Spleen (tissue), 11 donors: ENCODE data around the gene SLC6A5. TPM values are rescaled to one million over a fixed set of nuclear protein-coding genes. Genes with fewer than 3 reads are reported as not detected.

Experiments used
- DNase-seq: peaks from one replicate; pipeline ENCODE4 v3.0.0-alpha.2; 2020
- H3K27ac ChIP-seq, 8 donors: fragments of 200-600 bp; sonication (generic) in 7 of 8; 1 replicate in 4 of 8; 2 replicates in 4 of 8; pipeline versions ENCODE4 v1.5.0 to v1.8.0; 2016 to 2021; ENCODE audit warnings: inconsistent platforms in 4 of 8, mild to moderate bottlenecking in 4 of 8, moderate library complexity in 1 of 8
- H3K27me3 ChIP-seq, 7 donors: fragments of 200-600 bp; sonication (generic) in 6 of 7; replicated peaks in 1 of 7; 1 replicate in 4 of 7; 2 replicates in 3 of 7; pipeline versions ENCODE4 v1.5.0 to v1.8.0; 2016 to 2021; ENCODE audit warnings: inconsistent platforms in 3 of 7, mild to moderate bottlenecking in 1 of 7
- H3K36me3 ChIP-seq, 6 donors: fragments of 200-600 bp; sonication (generic) in 5 of 6; 1 replicate in 4 of 6; 2 replicates in 2 of 6; pipeline versions ENCODE4 v1.5.0 to v1.8.0; 2016 to 2021; ENCODE audit warnings: inconsistent platforms in 2 of 6
- H3K4me1 ChIP-seq, 6 donors: fragments of 200-600 bp; sonication (generic) in 5 of 6; 1 replicate in 3 of 6; 2 replicates in 3 of 6; pipeline versions ENCODE4 v1.5.0 to v1.8.0; 2016 to 2021; ENCODE audit warnings: inconsistent platforms in 3 of 6
- H3K4me3 ChIP-seq, 8 donors: fragments of 200-600 bp; sonication (generic) in 7 of 8; 1 replicate in 4 of 8; 2 replicates in 4 of 8; pipeline versions ENCODE4 v1.5.0 to v1.8.0; 2016 to 2021; ENCODE audit warnings: inconsistent platforms in 4 of 8, mild to moderate bottlenecking in 4 of 8, moderate library complexity in 2 of 8
- H3K9me3 ChIP-seq, 8 donors: fragments of 200-600 bp; sonication (generic) in 7 of 8; 1 replicate in 4 of 8; 2 replicates in 4 of 8; pipeline versions ENCODE4 v1.5.0 to v1.8.0; 2016 to 2021; ENCODE audit warnings: inconsistent platforms in 4 of 8
- CTCF ChIP-seq, 11 experiments: fragments of 200-600 bp in 7 of 11; fragments of 450-650 bp in 4 of 11; sonication (generic) in 4 of 11; IDR thresholded peaks in 8 of 11; conservative IDR thresholded peaks in 3 of 11; 1 replicate in 7 of 11; 2 replicates in 4 of 11; pipeline versions ENCODE4 v1.4.0 to v1.8.0; 2016 to 2021; ENCODE audit warnings: antibody characterized with exemption in 11 of 11, inconsistent platforms in 4 of 11, mild to moderate bottlenecking in 1 of 11
- POLR2A ChIP-seq, 3 donors: fragments of 450-650 bp; IDR thresholded peaks; one replicate each; pipeline ENCODE4 v1.5.1; 2017; ENCODE audit warnings: antibody characterized with exemption in 3 of 3, mild to moderate bottlenecking in 1 of 3
- POLR2AphosphoS5 ChIP-seq, 3 donors: sonication (generic); formaldehyde crosslinking; IDR thresholded peaks; one replicate each; pipeline ENCODE4 v1.5.1; 2017; ENCODE audit warnings: antibody characterized with exemption in 3 of 3
- WGBS, 5 donors: extraction: QIAGEN DNeasy Blood & Tissue Kit in 3 of 5; methylation state at CpG; one replicate each; pipeline versions ENCODE4 v1.1.5 to v1.1.7; 2013 to 2018; 5-methylcytosine and 5-hydroxymethylcytosine counted together
- intact Hi-C: fragments of 100-400 bp; cut with DNase I; formaldehyde crosslinking; loops from one replicate; pipeline ENCODE4 v1.15.0; 2023; ENCODE audit warnings: low total_unique reads
- polyA plus RNA-seq, 3 donors: library from polyadenylated mRNA; stranded (reverse); fragments of 200-250 nt; gene quantifications; one replicate each; pipeline ENCODE4 v1.2.1, GENCODE V29; 2013
- total RNA-seq, 7 donors: library from RNA; depleted of rRNA in 3 of 7; stranded (reverse); fragments of >200 nt in 3 of 7; fragmentation: NEBNext Ultra II Directional in 4 of 7; extraction: Animal tissue kit (Norgen Biotek cat#: 25700) in 4 of 7; gene quantifications; one replicate each; pipeline versions ENCODE4 v1.1.0 to v1.2.1, GENCODE V29; 2016 to 2021
- donor health status: healthy with polysubstance abuse.
- donor health status: DM: no; HTN: no; CAD: no; lungs with moderate emphysema.
- donor health status: DM: no; HTN: no; CAD: no.
- donor health status: Bipolar disorder and iron deficiency.
- donor health status: healthy.
- donor health status: DM: no; HTN: no; CAD: no.
- donor health status: DM: yes; HTN: yes; CAD: no.

The SLC6A5 gene
- total and polyA plus RNA-seq, 10 donors, result not detected

- DNase-seq, result no peak
- intact Hi-C loops, result no loop called here
- WGBS, 5 donors, result 66 to 76% (median 69%) methylated on average over 7 of the region's 7 CpGs
- Histone ChIP-seq H3K9me3 (no peaks in the 10 kb centered on the region), H3K36me3 (no peaks in the 10 kb centered on the region), H3K27ac (no peak overlapping the region), H3K4me3 (no peak overlapping the region), H3K27me3 (peaks cover 0 to 6% (median 0%) of the 10 kb centered on the region in 7 donors), H3K4me1 (no peaks in the 10 kb centered on the region)
- TF ChIP-seq CTCF (IDR thresholded peaks at IDR 0.05 in 8 of 11, conservative IDR thresholded peaks at IDR 0.05 in 3 of 11) (no peak), POLR2A (IDR thresholded peaks at IDR 0.05) (no peak), POLR2AphosphoS5 (IDR thresholded peaks at IDR 0.05) (no peak)
Measured at GRCh38 chr11:20638074-20638473, 38.7 kb downstream of the SLC6A5 start.

GRCh38 chr11:20639688-20640087, 40.3 kb downstream of the SLC6A5 start:
- WGBS, 5 donors, result 43 to 73% (median 51%) methylated on average over 3 of the region's 3 CpGs

GRCh38 chr11:20640401-20640800, 41.0 kb downstream of the SLC6A5 start:
- H3K36me3 ChIP-seq, result no peaks in the 10 kb centered on the region
- no peak overlapping the region for H3K4me3 ChIP-seq
- no peaks in the 10 kb centered on the region for H3K4me1 ChIP-seq
- intact Hi-C loops, result loop anchor here (10.0 kb wide), 1 partner anchor 1664 kb away; no protein-coding TSS in a partner anchor
- 91 to 100% (median 95%) methylated on average over 2 of the region's 2 CpGs for WGBS, 5 donors
- DNase-seq, result no peak
- peaks cover 0 to 6% (median 0%) of the 10 kb centered on the region in 7 donors for H3K27me3 ChIP-seq
- TF ChIP-seq CTCF (IDR thresholded peaks at IDR 0.05 in 8 of 11, conservative IDR thresholded peaks at IDR 0.05 in 3 of 11) (no peak), POLR2AphosphoS5 (IDR thresholded peaks at IDR 0.05) (no peak), POLR2A (IDR thresholded peaks at IDR 0.05) (no peak)
- H3K27ac ChIP-seq, result no peak overlapping the region
- no peaks in the 10 kb centered on the region for H3K9me3 ChIP-seq

More at GRCh38 chr11:20639688-20640087, 40.3 kb downstream of the SLC6A5 start:
- TF ChIP-seq POLR2AphosphoS5 (IDR thresholded peaks at IDR 0.05) (no peak), POLR2A (IDR thresholded peaks at IDR 0.05) (no peak), CTCF (IDR thresholded peaks at IDR 0.05 in 8 of 11, conservative IDR thresholded peaks at IDR 0.05 in 3 of 11) (no peak)
- Histone ChIP-seq H3K36me3 (no peaks in the 10 kb centered on the region), H3K9me3 (no peaks in the 10 kb centered on the region), H3K27me3 (peaks cover 0 to 6% (median 0%) of the 10 kb centered on the region in 7 donors), H3K4me3 (no peak overlapping the region), H3K4me1 (no peaks in the 10 kb centered on the region), H3K27ac (no peak overlapping the region)
- intact Hi-C loops, result loop anchor here (10.0 kb wide), 1 partner anchor 1665 kb away; no protein-coding TSS in a partner anchor
- DNase-seq, result no peak

GRCh38 chr11:20644360-20644759, 45.0 kb downstream of the SLC6A5 start:
- TF ChIP-seq POLR2A (IDR thresholded peaks at IDR 0.05), result no peak
- TF ChIP-seq CTCF (IDR thresholded peaks at IDR 0.05 in 8 of 11, conservative IDR thresholded peaks at IDR 0.05 in 3 of 11), result no peak
- no peak overlapping the region for H3K4me3 ChIP-seq
- H3K27ac ChIP-seq, result no peak overlapping the region
- WGBS, 5 donors, result 82 to 91% (median 87%) methylated on average over 4 of the region's 4 CpGs
- no peaks in the 10 kb centered on the region for H3K9me3 ChIP-seq
- peaks cover 0 to 7% (median 0%) of the 10 kb centered on the region in 7 donors for H3K27me3 ChIP-seq
- no peaks in the 10 kb centered on the region for H3K4me1 ChIP-seq
- intact Hi-C loops, result loop anchor here (10.0 kb wide), 1 partner anchor 1660 kb away; no protein-coding TSS in a partner anchor
- DNase-seq, result no peak
- H3K36me3 ChIP-seq, result no peaks in the 10 kb centered on the region
